Kidney (tissue), 14 donors: ENCODE data around the gene PPM1L. TPM values are rescaled to one million over a fixed set of nuclear protein-coding genes. Genes with fewer than 3 reads are reported as not detected.

ENCODE experiments used
- DNase-seq, 5 donors: peaks; one replicate each; pipeline ENCODE4 v3.0.0-alpha.2; 2013 to 2020
- FAIRE-seq: peaks from 2 replicates; lab custom pipeline; 2012; peaks lifted over from hg19 to GRCh38; lab: Jason Lieb, UNC
- H3K27ac ChIP-seq, 2 donors: one replicate each; pipeline ENCODE4 v1.7.0; 2013; ENCODE audit warnings: low read depth in 2 of 2, low read length in 2 of 2, inconsistent platforms in 1 of 2
- H3K27me3 ChIP-seq: one replicate; pipeline ENCODE4 v1.7.1; 2013; ENCODE audit warnings: low read length, inconsistent platforms; ENCODE audit not compliant: control insufficient read depth, insufficient read depth
- H3K36me3 ChIP-seq, 3 donors: one replicate each; pipeline versions ENCODE4 v1.7.0 to v1.7.1; 2013; ENCODE audit warnings: low read length in 3 of 3, control low read depth in 1 of 3, inconsistent platforms in 1 of 3; ENCODE audit not compliant: insufficient read depth in 3 of 3, control insufficient read depth in 2 of 3
- H3K4me1 ChIP-seq, 3 donors: one replicate each; pipeline versions ENCODE4 v1.7.0 to v1.7.1; 2013; ENCODE audit warnings: low read length in 3 of 3, inconsistent platforms in 1 of 3, low read depth in 1 of 3; ENCODE audit not compliant: control insufficient read depth in 2 of 3, insufficient read depth in 2 of 3
- H3K4me3 ChIP-seq, 3 donors: one replicate each; pipeline versions ENCODE4 v1.7.0 to v1.8.1; 2013; ENCODE audit warnings: low read length in 3 of 3, control low read depth in 1 of 3, inconsistent platforms in 1 of 3
- H3K9ac ChIP-seq, 3 donors: one replicate each; pipeline versions ENCODE4 v1.7.0 to v1.7.1; 2013; ENCODE audit warnings: low read length in 3 of 3, control low read depth in 1 of 3, inconsistent platforms in 1 of 3
- H3K9me3 ChIP-seq, 3 donors: one replicate each; pipeline versions ENCODE4 v1.7.0 to v1.7.1; 2013; ENCODE audit warnings: low read length in 3 of 3, control low read depth in 1 of 3, inconsistent platforms in 1 of 3; ENCODE audit not compliant: control insufficient read depth in 2 of 3, insufficient read depth in 1 of 3
- CTCF ChIP-seq: IDR thresholded peaks from 3 replicates; pipeline ENCODE4 v1.5.1; 2012; ENCODE audit warnings: mild to moderate bottlenecking, moderate library complexity, borderline replicate concordance; ENCODE audit not compliant: insufficient read depth; ENCODE audit errors: extremely low read depth
- intact Hi-C: fragments of 100-400 bp; cut with DNase I; formaldehyde crosslinking; loops from one replicate; pipeline ENCODE4 v1.11.1; 2022
- polyA plus RNA-seq: library from polyadenylated mRNA; stranded (reverse); fragments of 350-450 nt; fragmentation: Illumina TruSeq; extraction: RNeasy Lipid Tissue Mini Kit (QIAGEN cat#74804); gene quantifications from one replicate; pipeline ENCODE4 v1.2.3, GENCODE V29; 2014; ENCODE audit warnings: low read depth, low replicate concordance; ENCODE audit not compliant: insufficient read depth
- total RNA-seq: library from RNA; stranded (reverse); fragmentation: NEBNext Ultra II Directional; extraction: Animal tissue kit (Norgen Biotek cat#: 25700); gene quantifications from one replicate; pipeline ENCODE4 v1.2.1, GENCODE V29; 2021
- donor health status: control.
- donor health status: control.
- donor health status: control.
- donor health status: control.
- donor health status: control.
- donor health status: DM: yes; HTN: yes; CAD: no.
- donor health status: Normal renal cell carcinoma (clear cell type).

Gene PPM1L
- total and polyA plus RNA-seq, 2 donors from 2014 or later = 2.8 to 13.8 TPM

- no peaks in the 10 kb centered on the region for H3K9me3 ChIP-seq
- DNase-seq = no peak
- H3K4me1 ChIP-seq = peaks cover 6 to 28% (median 10%) of the 10 kb centered on the region in 3 donors
- H3K9ac ChIP-seq = no peak overlapping the region
- no peak overlapping the region for H3K27ac ChIP-seq
- no peak for TF ChIP-seq CTCF
- peak overlapping the region in 1 of 3 donors; percentile 19 for H3K4me3 ChIP-seq
- no peak for FAIRE-seq
- no peaks in the 10 kb centered on the region for H3K36me3 ChIP-seq
- intact Hi-C loops = no loop called here
- H3K27me3 ChIP-seq = no peaks in the 10 kb centered on the region
Measured at GRCh38 chr3:160945336-160945735, 189.3 kb downstream of the PPM1L start.

- H3K27ac ChIP-seq = peak overlapping the region; percentile 11 to 59
- DNase-seq = peak in 4 of 5 donors; percentile 45 to 51 (median 48)
Measured at GRCh38 chr3:160948273-160948672, 192.2 kb downstream of the PPM1L start.

GRCh38 chr3:160949460-160949859 lies 193.4 kb downstream of the PPM1L start:
- peak overlapping the region in 1 of 2 donors; percentile 11 for H3K27ac ChIP-seq
- H3K27me3 ChIP-seq = no peaks in the 10 kb centered on the region
- no peaks in the 10 kb centered on the region for H3K9me3 ChIP-seq
- no peak for DNase-seq
- no peak overlapping the region for H3K9ac ChIP-seq
- intact Hi-C loops = no loop called here
- TF ChIP-seq CTCF = no peak
- no peak overlapping the region for H3K4me3 ChIP-seq
- H3K36me3 ChIP-seq = no peaks in the 10 kb centered on the region
- H3K4me1 ChIP-seq = peaks cover 6 to 58% (median 27%) of the 10 kb centered on the region in 3 donors
- no peak for FAIRE-seq

More at GRCh38 chr3:160948273-160948672, 192.2 kb downstream of the PPM1L start:
- H3K27me3 ChIP-seq = no peaks in the 10 kb centered on the region
- FAIRE-seq = no peak
- H3K9ac ChIP-seq = no peak overlapping the region
- H3K4me1 ChIP-seq = peaks cover 6 to 53% (median 27%) of the 10 kb centered on the region in 3 donors
- intact Hi-C loops = no loop called here
- no peaks in the 10 kb centered on the region for H3K9me3 ChIP-seq
- TF ChIP-seq CTCF = no peak
- no peak overlapping the region for H3K4me3 ChIP-seq
- H3K36me3 ChIP-seq = no peaks in the 10 kb centered on the region

GRCh38 chr3:160950542-160950941 lies 194.5 kb downstream of the PPM1L start:
- Histone ChIP-seq H3K9me3 (no peaks in the 10 kb centered on the region), H3K36me3 (no peaks in the 10 kb centered on the region), H3K27me3 (no peaks in the 10 kb centered on the region), H3K9ac (no peak overlapping the region), H3K4me1 (peaks cover 6 to 53% (median 23%) of the 10 kb centered on the region in 3 donors), H3K4me3 (no peak overlapping the region), H3K27ac (peak overlapping the region; percentile 44 to 71)
- TF ChIP-seq CTCF = no peak
- DNase-seq (no peak), FAIRE-seq (no peak)
- intact Hi-C loops = no loop called here
